Adrenal gland (tissue), 12 donors: ENCODE data around the gene SASH1. TPM values are rescaled to one million over a fixed set of nuclear protein-coding genes. Genes with fewer than 3 reads are reported as not detected.

Experiments used
- DNase-seq, 7 donors: peaks; one replicate each; pipeline ENCODE4 v3.0.0-alpha.2; 2019 to 2020
- H3K27ac ChIP-seq, 5 donors: fragments of 200-600 bp; sonication (generic) in 4 of 5; 1 replicate in 3 of 5; 2 replicates in 2 of 5; pipeline versions ENCODE4 v1.5.1 to v1.8.0; 2016 to 2020; ENCODE audit warnings: mild to moderate bottlenecking in 1 of 5
- H3K27me3 ChIP-seq: fragments of 200-600 bp; 2 replicates; pipeline ENCODE4 v1.8.0; 2021
- H3K36me3 ChIP-seq, 2 donors: fragments of 200-600 bp; replicated peaks in 1 of 2; 1 replicate in 1 of 2; 2 replicates in 1 of 2; pipeline versions ENCODE4 v1.5.1 to v1.8.0; 2018 to 2022
- H3K4me1 ChIP-seq, 2 donors: fragments of 200-600 bp; replicated peaks in 1 of 2; 1 replicate in 1 of 2; 2 replicates in 1 of 2; pipeline versions ENCODE4 v1.5.1 to v1.8.0; 2018 to 2021
- H3K4me3 ChIP-seq, 4 donors: fragments of 200-600 bp; sonication (generic) in 3 of 4; one replicate each; pipeline ENCODE4 v1.5.1; 2016 to 2018
- H3K9me3 ChIP-seq, 3 donors: fragments of 200-600 bp; sonication (generic) in 1 of 3; replicated peaks in 1 of 3; 1 replicate in 2 of 3; 2 replicates in 1 of 3; pipeline versions ENCODE4 v1.5.1 to v1.8.0; 2016 to 2021
- CTCF ChIP-seq, 6 experiments: fragments of 450-650 bp in 4 of 6; fragments of 200-600 bp in 2 of 6; sonication (generic) in 1 of 6; IDR thresholded peaks; 1 replicate in 5 of 6; 2 replicates in 1 of 6; pipeline versions ENCODE4 v1.5.1 to v1.8.0; 2016 to 2021; ENCODE audit warnings: antibody characterized with exemption in 6 of 6, mild to moderate bottlenecking in 2 of 6, moderate library complexity in 1 of 6
- POLR2A ChIP-seq, 2 donors: fragments of 450-650 bp; IDR thresholded peaks; one replicate each; pipeline ENCODE4 v1.6.1; 2017; ENCODE audit warnings: antibody characterized with exemption in 2 of 2, mild to moderate bottlenecking in 2 of 2, moderate library complexity in 1 of 2
- WGBS, 4 donors: extraction: QIAGEN DNeasy Blood & Tissue Kit in 2 of 4; methylation state at CpG; one replicate each; pipeline versions ENCODE4 v1.1.5 to v1.1.7; 2013 to 2017; 5-methylcytosine and 5-hydroxymethylcytosine counted together
- intact Hi-C, 2 donors: fragments of 100-400 bp; cut with DNase I; formaldehyde crosslinking; loops; one replicate each; pipeline versions ENCODE4 v1.14.1 to v1.15.0; 2022 to 2023
- polyA plus RNA-seq, 3 donors: library from polyadenylated mRNA; stranded (reverse); fragments of 200-250 nt in 2 of 3; fragments of 350-450 nt in 1 of 3; fragmentation: Illumina TruSeq in 1 of 3; extraction: RNeasy Lipid Tissue Mini Kit (QIAGEN cat#74804) in 1 of 3; gene quantifications; one replicate each; pipeline ENCODE4 v1.2.3, GENCODE V29; 2013 to 2014
- total RNA-seq, 9 donors: library from RNA; depleted of rRNA in 4 of 9; stranded (reverse); fragments of >200 nt in 4 of 9; fragments of 120-200 nt in 1 of 9; fragmentation: NEBNext Ultra II Directional in 1 of 9; extraction: Animal tissue kit (Norgen Biotek cat#: 25700) in 1 of 9; gene quantifications; one replicate each; pipeline versions ENCODE4 v1.1.0 to v1.2.4, GENCODE V29; 2013 to 2023
- donor health status: healthy with polysubstance abuse.
- donor health status: Bipolar disorder and iron deficiency.
- donor health status: DM: yes; HTN: yes; CAD: no.
- donor health status: DM: no; HTN: no; CAD: no.
- donor health status: DM: no; HTN: no; CAD: no.
- donor health status: DM: yes; HTN: yes; CAD: no.

Gene SASH1
- total and polyA plus RNA-seq, 12 donors = 5.5 to 30.7 (median 16.7) TPM

- H3K4me1 ChIP-seq = peaks cover 0 to 3% of the 10 kb centered on the region in 2 donors
- no peaks in the 10 kb centered on the region for H3K27me3 ChIP-seq
- DNase-seq = peak in 2 of 7 donors; percentile 6 to 20
- no peaks in the 10 kb centered on the region for H3K36me3 ChIP-seq
- peak overlapping the region in 2 of 4 donors; percentile 9 to 55 for H3K4me3 ChIP-seq
- peak overlapping the region in 3 of 5 donors; percentile 42 to 86 (median 59) for H3K27ac ChIP-seq
- TF ChIP-seq POLR2A (IDR thresholded peaks at IDR 0.05) (no peak), CTCF (IDR thresholded peaks at IDR 0.05) (peak in 2 of 6 experiments; percentile 13 to 22)
- intact Hi-C loops = no loop called here
- no peaks in the 10 kb centered on the region for H3K9me3 ChIP-seq
- WGBS, 4 donors = 3 to 12% (median 4%) methylated on average over 6 to 34 of the region's 34 CpGs
Measured at GRCh38 chr6:148343047-148343782, 577 bp downstream of the SASH1 start.

- Histone ChIP-seq H3K27me3 (no peaks in the 10 kb centered on the region), H3K9me3 (no peaks in the 10 kb centered on the region), H3K27ac (peak overlapping the region in 2 of 5 donors; percentile 7 to 26), H3K36me3 (no peaks in the 10 kb centered on the region), H3K4me1 (peaks cover 0 to 3% of the 10 kb centered on the region in 2 donors), H3K4me3 (no peak overlapping the region)
- intact Hi-C loops = no loop called here
- TF ChIP-seq CTCF (IDR thresholded peaks at IDR 0.05) (no peak), POLR2A (IDR thresholded peaks at IDR 0.05) (no peak)
- no peak for DNase-seq
- WGBS, 4 donors = 53 to 83% (median 64%) methylated on average over 1 of the region's 1 CpG
Measured at GRCh38 chr6:148345176-148345575, 2.5 kb downstream of the SASH1 start.

GRCh38 chr6:148345578-148345977, 2.9 kb downstream of the SASH1 start:
- no peak for TF ChIP-seq CTCF (IDR thresholded peaks at IDR 0.05)
- no peaks in the 10 kb centered on the region for H3K36me3 ChIP-seq
- H3K27me3 ChIP-seq = no peaks in the 10 kb centered on the region
- peaks cover 0 to 3% of the 10 kb centered on the region in 2 donors for H3K4me1 ChIP-seq
- H3K27ac ChIP-seq = no peak overlapping the region
- WGBS, 4 donors = 64 to 80% (median 74%) methylated on average over 4 of the region's 4 CpGs
- intact Hi-C loops = no loop called here
- no peaks in the 10 kb centered on the region for H3K9me3 ChIP-seq
- H3K4me3 ChIP-seq = no peak overlapping the region
- DNase-seq = no peak

GRCh38 chr6:148346681-148347440, 4.2 kb downstream of the SASH1 start:
- intact Hi-C loops = no loop called here
- no peak for DNase-seq
- TF ChIP-seq CTCF (IDR thresholded peaks at IDR 0.05) = no peak
- no peak for TF ChIP-seq POLR2A (IDR thresholded peaks at IDR 0.05)
- WGBS, 4 donors = 50 to 69% (median 64%) methylated on average over 6 of the region's 6 CpGs
- Histone ChIP-seq H3K27ac (no peak overlapping the region), H3K4me3 (no peak overlapping the region), H3K9me3 (no peaks in the 10 kb centered on the region), H3K36me3 (no peaks in the 10 kb centered on the region), H3K27me3 (no peaks in the 10 kb centered on the region), H3K4me1 (peaks cover 0 to 3% of the 10 kb centered on the region in 2 donors)
